HG03457 (cell line): ENCODE measurements around the gene MTFR2.

Experiments
- ATAC-seq: cut with Tn5 transposase; IDR thresholded peaks from one replicate; pipeline ENCODE4 v1.9.1; 2021; ENCODE audit warnings: moderate number of reproducible peaks; ENCODE audit not compliant: unreplicated experiment

The MTFR2 gene

GRCh38 chr6:136249811-136250685, at the start of gene MTFR2:
MTFR2 (minus strand) TSS chr6:136250311; CDS start chr6:136249099, 1,212 bp downstream.
- ATAC-seq: peak; percentile 97

GRCh38 chr6:136294621-136295020, 44.5 kb upstream of the MTFR2 start:
- ATAC-seq: no peak

- no peak for ATAC-seq
Observed at GRCh38 chr6:136290410-136291010, 40.4 kb upstream of the MTFR2 start.

- ATAC-seq: peak; percentile 90
Observed at GRCh38 chr6:136289579-136290409, 39.7 kb upstream of the MTFR2 start, which contains the start of gene BCLAF1. BCLAF1 (minus strand) TSS chr6:136289846; CDS start chr6:136279866, 9,980 bp downstream.

GRCh38 chr6:136289327-136289578, 39.1 kb upstream of the MTFR2 start:
- ATAC-seq: peak; percentile 37

- ATAC-seq: peak; percentile 26
Observed at GRCh38 chr6:136288566-136289326, 38.6 kb upstream of the MTFR2 start.

GRCh38 chr6:136284909-136285308, 34.8 kb upstream of the MTFR2 start:
- ATAC-seq: no peak

GRCh38 chr6:136282906-136283305, 32.8 kb upstream of the MTFR2 start:
- no peak for ATAC-seq

GRCh38 chr6:136280032-136280609, 30.0 kb upstream of the MTFR2 start:
- no peak for ATAC-seq

GRCh38 chr6:136274062-136274461, 24.0 kb upstream of the MTFR2 start:
- ATAC-seq: no peak

- ATAC-seq: no peak
Observed at GRCh38 chr6:136265101-136265500, 15.0 kb upstream of the MTFR2 start.

- no peak for ATAC-seq
Observed at GRCh38 chr6:136262940-136263339, 12.8 kb upstream of the MTFR2 start.

GRCh38 chr6:136254851-136255466, 4.8 kb upstream of the MTFR2 start:
- ATAC-seq: no peak

GRCh38 chr6:136253734-136254133, 3.6 kb upstream of the MTFR2 start:
- no peak for ATAC-seq

- ATAC-seq: no peak
Observed at GRCh38 chr6:136252441-136252840, 2.3 kb upstream of the MTFR2 start.

GRCh38 chr6:136251394-136251793, 1.3 kb upstream of the MTFR2 start:
- ATAC-seq: no peak

GRCh38 chr6:136250686-136251008, 536 bp upstream of the MTFR2 start:
- peak; percentile 3 for ATAC-seq

GRCh38 chr6:136249336-136249735, 775 bp downstream of the MTFR2 start:
- no peak for ATAC-seq

GRCh38 chr6:136244061-136244616, 6.0 kb downstream of the MTFR2 start:
- no peak for ATAC-seq
